AG09319 (cell line): ENCODE results near the gene IGBP1.

Experiments used
- DNase-seq: peaks from one replicate; pipeline ENCODE4 v3.0.0-alpha.2; 2010; ENCODE audit warnings: low read depth; ENCODE audit errors: extremely low read depth
- CTCF ChIP-seq: IDR thresholded peaks from 2 replicates; pipeline ENCODE4 v1.5.1; 2011; ENCODE audit warnings: low read depth, mild to moderate bottlenecking, inconsistent platforms, low read length, moderate library complexity

Gene IGBP1

GRCh38 chrX:70133303-70134115 lies at the start of gene IGBP1:
IGBP1 (plus strand) TSS chrX:70133447; CDS start chrX:70133948, 501 bp downstream.
- peak; percentile 67 for TF ChIP-seq CTCF
- peak; percentile 60 for DNase-seq

GRCh38 chrX:70084592-70085240 lies 48.5 kb upstream of the IGBP1 start:
- no peak for DNase-seq
- no peak for TF ChIP-seq CTCF

- DNase-seq, result peak; percentile 20
- no peak for TF ChIP-seq CTCF
These were observed 45.2 kb upstream of the IGBP1 start for GRCh38 chrX:70087857-70088630.

GRCh38 chrX:70088751-70089150 lies 44.5 kb upstream of the IGBP1 start:
- TF ChIP-seq CTCF, result no peak
- DNase-seq, result no peak

GRCh38 chrX:70089604-70090297 lies 43.5 kb upstream of the IGBP1 start:
- no peak for TF ChIP-seq CTCF
- no peak for DNase-seq

- no peak for TF ChIP-seq CTCF
- DNase-seq, result no peak
These were observed 41.0 kb upstream of the IGBP1 start for GRCh38 chrX:70092247-70092646.
